ENCODE results near the gene PRSS2. TPM values are rescaled to one million over a fixed set of nuclear protein-coding genes. Genes with fewer than 3 reads are reported as not detected.

PRSS2 gene
- total and polyA plus RNA-seq, 2 donors (not counting 3 experiments of a cell fraction or from before 2014, with no cell fraction given): 0.25 TPM; not detected in 1

- TF ChIP-seq CTCF (IDR thresholded peaks at IDR 0.05; ENCODE audit: extremely low read depth in 1 of 2, insufficient read depth in 1 of 2, low read depth in 1 of 2, low read length in 2 of 2) (no peak), FOS (IDR thresholded peaks at IDR 0.05; ENCODE audit: borderline replicate concordance, insufficient read depth, low read length) (no peak), EZH2 (IDR thresholded peaks at IDR 0.05; ENCODE audit: borderline replicate concordance, low read depth, low read length, severe bottlenecking) (no peak), MAX (IDR thresholded peaks at IDR 0.05; ENCODE audit: insufficient read depth, insufficient read length) (no peak), JUN (IDR thresholded peaks at IDR 0.05; ENCODE audit: borderline replicate concordance, insufficient read depth, insufficient read length, low read depth) (no peak), GATA2 (IDR thresholded peaks at IDR 0.05; ENCODE audit: insufficient read depth, insufficient read length, low read depth, low read length) (no peak), POLR2A (IDR thresholded peaks at IDR 0.05; ENCODE audit: low read depth, low read length) (no peak)
- no peaks in the 10 kb centered on the region for H3K9me3 ChIP-seq (replicated peaks; ENCODE audit: control insufficient read depth, insufficient read depth, low read length)
- no peak overlapping the region for H3K4me3 ChIP-seq (replicated peaks in 1 of 3; ENCODE audit: insufficient read depth in 1 of 3, low read depth in 1 of 3, low read length in 3 of 3)
- DNase-seq (ENCODE audit: low read depth, low spot score): no peak
- intact Hi-C loops (cut with micrococcal nuclease) (no loop called here), dilution Hi-C loops (cut with MboI; ENCODE audit: extremely low pct_ligation_motif_present, low sequenced_read_pairs) (no loop called here)
- BruUV-seq (replicated peaks): no TSS peak
- H2AFZ ChIP-seq (ENCODE audit: low read depth, low read length): no peak overlapping the region
- H3K27ac ChIP-seq (ENCODE audit: insufficient read depth, low read depth, low read length): no peak overlapping the region
- POLR2A ChIA-PET: no interaction called here
- FAIRE-seq: no peak
- H4K20me1 ChIP-seq (replicated peaks; ENCODE audit: control insufficient read depth, extremely low read depth, insufficient read depth, low read length): no peaks in the 10 kb centered on the region
- CTCF ChIA-PET: no interaction called here
- H3K79me2 ChIP-seq (ENCODE audit: control insufficient read depth, insufficient read depth, low read length): peaks cover 36% of the 10 kb centered on the region
- H3K4me1 ChIP-seq (ENCODE audit: control insufficient read depth, extremely low read depth, insufficient read depth, low read length): peaks cover 45% of the 10 kb centered on the region
- H3K9me1 ChIP-seq (replicated peaks; ENCODE audit: control insufficient read depth, extremely low read depth, insufficient read depth, low read length): no peaks in the 10 kb centered on the region
- H3K36me3 ChIP-seq (ENCODE audit: control insufficient read depth in 2 of 2, extremely low read depth in 1 of 2, insufficient read depth in 2 of 2, low read length in 2 of 2): peaks cover 0 to 9% of the 10 kb centered on the region in 2 experiments
- H3K9ac ChIP-seq (replicated peaks; ENCODE audit: extremely low read depth, insufficient read depth, low read length): no peak overlapping the region
- H3K27me3 ChIP-seq (ENCODE audit: control insufficient read depth in 2 of 2, insufficient read depth in 2 of 2, low read length in 2 of 2): no peaks in the 10 kb centered on the region
- H3K4me2 ChIP-seq (ENCODE audit: insufficient read depth, low read length): no peak overlapping the region
Measured at GRCh38 chr7:142803901-142804300, 33.1 kb downstream of the PRSS2 start.
